GM19193 (cell line): ENCODE measurements around the gene C16orf92.

ENCODE experiments used
- POLR2A ChIP-seq: IDR thresholded peaks from 4 replicates; pipeline ENCODE4 v1.6.1; 2011; ENCODE audit not compliant: insufficient read depth, insufficient read length; ENCODE audit errors: extremely low read depth

Gene C16orf92

DNA sequence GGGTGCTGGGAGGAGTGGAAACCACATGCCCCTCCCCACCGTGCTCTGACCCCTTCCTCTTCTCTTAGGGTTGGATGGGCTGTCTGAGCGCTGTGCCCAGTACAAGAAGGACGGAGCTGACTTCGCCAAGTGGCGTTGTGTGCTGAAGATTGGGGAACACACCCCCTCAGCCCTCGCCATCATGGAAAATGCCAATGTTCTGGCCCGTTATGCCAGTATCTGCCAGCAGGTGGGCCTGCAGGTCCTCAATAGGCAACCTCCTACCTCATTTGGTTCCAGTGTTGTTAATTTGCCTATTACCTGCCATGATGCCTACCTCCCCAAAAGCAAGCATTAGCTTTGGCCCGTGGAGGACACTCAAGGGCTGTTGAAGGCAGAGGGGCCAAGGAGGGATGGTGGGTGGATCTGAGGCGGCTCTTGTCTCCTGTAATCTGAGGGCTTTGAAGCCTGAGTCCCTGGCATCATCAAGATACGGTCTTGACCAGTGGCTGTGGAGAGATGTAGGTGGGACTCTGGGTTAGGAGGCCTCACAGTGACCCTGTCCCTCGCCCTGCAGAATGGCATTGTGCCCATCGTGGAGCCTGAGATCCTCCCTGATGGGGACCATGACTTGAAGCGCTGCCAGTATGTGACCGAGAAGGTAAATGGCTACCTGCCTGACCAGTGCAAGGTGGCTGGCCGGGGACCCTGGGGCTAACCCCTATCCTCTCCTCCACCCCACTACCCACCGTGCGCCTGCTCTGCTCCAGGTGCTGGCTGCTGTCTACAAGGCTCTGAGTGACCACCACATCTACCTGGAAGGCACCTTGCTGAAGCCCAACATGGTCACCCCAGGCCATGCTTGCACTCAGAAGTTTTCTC is 46.0 kb downstream of the C16orf92 start:
- TF ChIP-seq POLR2A: no peak

- TF ChIP-seq POLR2A: no peak
Observed at GRCh38 chr16:30069611-30070462, 46.8 kb downstream of the C16orf92 start.

- TF ChIP-seq POLR2A: no peak
Observed at GRCh38 chr16:30070490-30070889, 47.5 kb downstream of the C16orf92 start.
